Activated T-cell treated with anti-CD3 and anti-CD28 coated beads, Interleukin-2, amount 50 U/mL, for 1 hour (primary cell): ENCODE measurements around the gene C10orf105.

ENCODE experiments used
- DNase-seq: peaks from one replicate; pipeline ENCODE4 v3.0.0-alpha.2; 2020

C10orf105 gene

GRCh38 chr10:71715860-71716259 lies 3.7 kb downstream of the C10orf105 start:
- no peak for DNase-seq

- no peak for DNase-seq
Observed at GRCh38 chr10:71715026-71715425, 4.6 kb downstream of the C10orf105 start.

DNA sequence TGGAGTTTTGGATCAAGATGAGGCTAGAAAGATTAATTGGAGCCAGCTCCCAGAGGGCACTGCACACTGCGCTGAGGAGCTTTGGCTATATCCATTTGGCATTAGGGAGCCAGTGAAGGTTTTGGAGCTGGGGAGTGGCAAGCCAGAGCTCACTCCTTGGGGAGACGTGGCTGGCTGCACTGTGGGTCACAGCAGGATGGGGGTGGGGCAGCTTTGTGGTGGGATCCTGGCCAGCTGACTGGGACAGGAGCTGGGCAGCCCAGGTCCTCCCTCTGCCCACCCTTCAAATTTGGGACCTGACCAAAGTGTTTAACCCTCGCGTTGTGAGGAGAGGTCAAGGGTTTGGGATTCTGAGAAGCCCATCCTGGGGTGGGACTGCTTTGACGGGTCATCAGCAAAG lies 5.0 kb downstream of the C10orf105 start:
- no peak for DNase-seq

DNA sequence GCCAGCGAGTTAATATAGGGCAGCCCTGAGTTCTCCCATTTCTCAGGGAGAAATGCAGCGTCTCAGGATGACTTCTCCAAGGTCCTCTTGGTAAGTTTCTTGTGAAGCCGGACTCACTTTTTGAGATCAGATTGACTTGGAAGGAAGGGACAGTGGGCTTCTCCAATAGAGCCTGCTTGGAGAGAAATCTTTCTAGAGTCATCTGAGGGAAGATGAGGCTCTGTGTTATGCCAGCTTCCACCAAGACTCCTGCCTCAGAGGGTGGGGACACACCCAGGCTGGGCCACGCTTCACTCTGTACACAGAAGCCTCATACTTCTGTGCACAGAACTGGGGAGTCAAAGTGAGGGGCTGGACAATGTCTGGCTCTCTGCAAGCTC lies 5.6 kb downstream of the C10orf105 start:
- no peak for DNase-seq

GRCh38 chr10:71713135-71714030 lies 6.2 kb downstream of the C10orf105 start:
- DNase-seq, result peak; percentile 48

DNA sequence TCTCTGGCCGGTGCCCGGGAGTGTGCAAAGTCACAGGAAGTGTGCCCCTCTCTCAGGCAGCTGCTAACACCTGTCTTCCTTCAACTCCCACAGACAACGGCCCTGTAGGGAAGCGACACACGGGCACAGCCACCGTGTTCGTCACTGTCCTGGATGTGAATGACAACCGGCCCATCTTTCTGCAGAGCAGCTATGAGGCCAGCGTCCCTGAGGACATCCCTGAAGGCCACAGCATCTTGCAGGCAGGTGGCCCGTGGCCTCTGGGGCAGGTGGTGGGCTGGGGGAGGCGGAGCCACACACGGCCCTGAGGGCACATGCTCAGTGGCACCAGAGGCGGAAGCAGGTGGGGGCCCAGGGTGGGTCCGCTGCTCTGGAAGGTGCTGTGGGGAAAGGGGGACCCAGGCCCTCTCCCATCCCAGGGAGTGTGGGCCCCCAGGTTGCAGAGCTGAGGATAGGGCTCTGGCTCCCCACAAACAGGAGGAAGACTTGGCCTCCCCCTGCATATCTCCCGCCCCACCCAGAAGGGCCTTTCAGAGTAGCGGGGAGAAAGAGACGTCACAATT lies 6.9 kb downstream of the C10orf105 start:
- no peak for DNase-seq

DNA sequence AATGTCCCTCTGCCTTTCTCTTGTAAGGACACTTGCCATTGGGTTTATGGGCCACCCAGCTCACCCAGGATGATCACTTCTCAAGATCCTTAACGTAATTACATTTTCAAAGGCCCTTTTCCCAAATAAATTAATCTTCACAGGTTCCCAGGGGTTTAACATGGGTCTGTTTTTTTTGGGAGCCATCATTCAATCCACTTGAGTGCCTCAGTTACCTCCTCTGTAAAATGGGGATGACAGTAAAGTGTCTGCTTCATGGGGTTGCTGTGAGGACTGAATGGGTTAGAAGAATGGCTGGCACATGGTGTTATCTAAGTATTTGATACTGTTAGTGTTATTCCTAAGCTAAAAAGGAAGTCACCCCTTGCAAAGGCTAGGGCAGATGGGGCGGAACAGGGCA lies 7.4 kb downstream of the C10orf105 start:
- no peak for DNase-seq

- no peak for DNase-seq
Observed at GRCh38 chr10:71711052-71711623, 8.4 kb downstream of the C10orf105 start.

- no peak for DNase-seq
Observed at GRCh38 chr10:71710519-71710918, 9.1 kb downstream of the C10orf105 start.

DNA sequence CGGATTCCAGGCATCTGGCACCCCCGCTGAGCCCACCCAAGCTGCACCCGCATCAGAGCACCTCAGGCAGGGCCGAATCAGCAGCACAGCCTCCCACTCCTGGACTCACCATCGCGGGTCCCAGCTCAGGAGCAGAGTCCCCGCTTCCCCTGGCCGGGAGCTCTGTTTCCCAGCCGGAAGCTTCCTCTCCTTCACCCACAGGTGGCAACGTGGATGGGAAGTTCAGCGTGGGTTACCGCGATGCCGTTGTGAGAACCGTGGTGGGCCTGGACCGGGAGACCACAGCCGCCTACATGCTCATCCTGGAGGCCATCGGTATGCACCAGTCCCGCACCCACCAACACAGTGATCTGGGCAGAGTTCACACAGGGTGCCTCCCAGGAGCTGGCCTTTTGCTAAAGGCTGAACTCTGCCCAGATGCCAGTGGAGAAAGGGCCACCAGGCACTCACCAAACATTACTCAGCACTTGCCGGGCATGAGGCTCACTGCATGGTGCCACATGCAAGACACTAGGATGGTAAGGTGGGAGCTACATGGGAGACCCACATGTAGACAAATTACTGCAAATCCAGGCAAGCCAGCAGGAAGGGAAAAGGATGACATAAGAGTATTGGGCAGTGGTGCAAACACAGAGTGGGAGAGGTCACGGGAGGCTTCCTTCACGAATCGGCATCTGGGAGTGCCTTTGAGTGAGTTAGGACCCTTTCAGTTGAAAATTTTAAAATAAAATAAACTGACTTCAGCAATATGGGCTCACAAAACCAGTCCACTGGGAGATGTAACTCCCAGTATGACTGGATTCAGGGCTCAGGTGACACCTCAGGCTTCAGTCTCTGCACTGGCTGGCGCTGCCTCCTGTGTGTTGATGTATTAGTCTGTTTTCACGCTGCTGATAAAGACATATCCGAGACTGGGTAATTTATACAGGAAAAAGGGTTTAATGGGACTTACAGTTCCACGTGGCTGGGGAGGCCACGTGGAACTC lies 10.4 kb downstream of the C10orf105 start:
- DNase-seq, result no peak

- DNase-seq, result peak; percentile 77
Observed at GRCh38 chr10:71708301-71708703, 11.3 kb downstream of the C10orf105 start.

GRCh38 chr10:71707240-71707789 lies 12.3 kb downstream of the C10orf105 start:
- no peak for DNase-seq

- DNase-seq, result no peak
Observed at GRCh38 chr10:71706216-71707121, 13.1 kb downstream of the C10orf105 start.

DNA sequence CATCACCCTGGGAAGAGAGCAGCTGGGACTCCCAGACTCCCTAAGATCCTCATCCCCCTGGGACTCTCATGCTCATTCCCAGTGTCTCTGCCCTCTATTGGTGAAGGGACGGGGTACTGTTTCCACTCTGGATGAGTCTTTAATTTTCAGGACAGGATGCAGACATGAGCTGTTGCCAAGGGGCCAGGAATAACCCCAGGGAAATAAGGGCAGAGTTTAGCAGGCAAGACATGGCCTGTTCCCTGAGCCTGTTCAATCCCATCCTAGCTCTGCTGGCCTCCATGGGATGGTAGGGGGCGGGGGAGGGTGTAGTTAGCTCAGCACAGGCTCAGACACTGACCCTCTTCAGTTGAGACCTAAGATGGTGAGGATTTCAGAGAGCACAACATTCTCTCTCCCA lies 14.0 kb downstream of the C10orf105 start:
- no peak for DNase-seq

DNA sequence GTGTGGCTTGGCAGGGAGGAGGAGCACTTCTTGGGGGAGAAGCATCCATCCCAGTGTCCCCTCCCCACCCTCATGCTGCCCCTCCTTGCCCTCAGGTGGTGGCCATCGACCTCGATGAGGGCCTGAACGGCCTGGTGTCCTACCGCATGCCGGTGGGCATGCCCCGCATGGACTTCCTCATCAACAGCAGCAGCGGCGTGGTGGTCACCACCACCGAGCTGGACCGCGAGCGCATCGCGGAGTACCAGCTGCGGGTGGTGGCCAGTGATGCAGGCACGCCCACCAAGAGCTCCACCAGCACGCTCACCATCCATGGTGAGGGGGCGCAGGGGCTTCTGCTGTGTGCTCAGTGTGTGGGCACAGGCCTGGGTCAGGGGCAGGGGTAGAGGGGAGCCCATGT lies 14.8 kb downstream of the C10orf105 start:
- DNase-seq, result no peak

DNA sequence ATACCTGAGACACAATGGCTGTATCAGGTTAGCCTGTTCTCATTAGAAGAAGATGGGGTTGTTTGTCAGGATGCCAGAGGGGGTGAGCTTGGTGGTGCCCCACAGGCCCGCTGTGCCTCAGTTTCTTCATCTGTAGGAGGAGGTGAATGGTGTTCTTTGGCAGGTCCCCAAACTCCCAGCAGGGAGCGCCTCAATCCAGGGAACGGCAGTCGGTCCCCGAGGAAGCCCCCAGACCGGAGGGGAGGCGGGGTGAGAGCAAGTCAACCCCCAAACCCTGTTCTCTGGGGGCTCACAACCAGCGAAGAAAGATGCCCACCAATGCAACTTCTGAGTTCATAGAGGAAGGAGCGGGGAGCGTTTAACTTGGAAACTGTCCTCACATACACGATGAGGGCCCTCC lies 16.0 kb downstream of the C10orf105 start:
- no peak for DNase-seq

- no peak for DNase-seq
Observed at GRCh38 chr10:71701496-71702132, 18.0 kb downstream of the C10orf105 start.

DNA sequence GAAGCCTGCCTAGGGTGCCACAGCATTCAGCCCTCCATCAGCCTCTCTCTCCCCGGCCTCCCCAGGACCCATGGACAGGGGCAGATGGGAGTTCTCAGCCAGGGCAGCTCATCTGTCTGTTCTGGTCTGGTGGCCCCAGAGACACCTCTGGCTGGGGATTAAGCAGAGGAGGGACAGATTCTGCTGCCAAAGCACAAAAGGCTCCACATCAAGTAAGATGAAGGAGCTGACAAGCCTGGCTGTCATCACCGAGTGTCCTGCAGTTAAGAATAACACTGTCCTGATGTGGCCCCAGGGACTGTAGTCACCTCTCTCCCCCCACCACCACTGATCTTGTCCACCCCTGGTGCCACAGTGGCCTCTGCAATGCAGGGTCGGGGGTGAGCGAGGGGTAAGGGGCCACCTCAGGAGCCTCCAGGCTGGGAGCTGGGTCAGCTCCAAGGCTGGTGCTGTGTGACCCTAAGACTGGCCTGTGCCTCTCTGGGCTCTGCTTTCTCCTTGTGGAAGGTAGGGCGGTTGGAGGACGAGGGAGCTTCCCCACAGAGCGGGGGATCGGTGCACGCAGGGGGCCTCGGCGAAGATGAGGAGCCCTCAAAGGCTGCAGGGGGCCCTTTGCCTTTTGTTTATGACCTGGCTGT lies 18.7 kb downstream of the C10orf105 start:
- DNase-seq, result no peak

DNA sequence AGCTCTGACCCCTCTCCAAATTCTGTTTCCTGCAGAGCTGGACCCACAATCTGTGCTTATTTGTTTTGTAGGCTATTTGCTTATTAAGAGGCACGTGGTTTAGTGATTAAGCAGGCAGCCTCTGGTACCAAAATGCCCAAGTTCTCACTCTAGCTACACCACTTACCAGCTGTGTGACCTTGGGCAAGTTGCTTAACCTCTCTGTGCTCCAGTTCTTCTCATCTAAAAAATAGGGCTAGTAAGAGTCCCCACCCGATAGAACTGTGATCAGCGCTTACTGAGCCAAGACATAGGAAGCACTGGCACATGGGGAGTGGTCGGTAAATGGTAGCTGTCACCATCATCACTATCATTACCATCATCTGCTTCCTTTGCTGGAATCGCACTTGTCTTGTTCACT lies 20.8 kb downstream of the C10orf105 start:
- DNase-seq, result no peak

DNA sequence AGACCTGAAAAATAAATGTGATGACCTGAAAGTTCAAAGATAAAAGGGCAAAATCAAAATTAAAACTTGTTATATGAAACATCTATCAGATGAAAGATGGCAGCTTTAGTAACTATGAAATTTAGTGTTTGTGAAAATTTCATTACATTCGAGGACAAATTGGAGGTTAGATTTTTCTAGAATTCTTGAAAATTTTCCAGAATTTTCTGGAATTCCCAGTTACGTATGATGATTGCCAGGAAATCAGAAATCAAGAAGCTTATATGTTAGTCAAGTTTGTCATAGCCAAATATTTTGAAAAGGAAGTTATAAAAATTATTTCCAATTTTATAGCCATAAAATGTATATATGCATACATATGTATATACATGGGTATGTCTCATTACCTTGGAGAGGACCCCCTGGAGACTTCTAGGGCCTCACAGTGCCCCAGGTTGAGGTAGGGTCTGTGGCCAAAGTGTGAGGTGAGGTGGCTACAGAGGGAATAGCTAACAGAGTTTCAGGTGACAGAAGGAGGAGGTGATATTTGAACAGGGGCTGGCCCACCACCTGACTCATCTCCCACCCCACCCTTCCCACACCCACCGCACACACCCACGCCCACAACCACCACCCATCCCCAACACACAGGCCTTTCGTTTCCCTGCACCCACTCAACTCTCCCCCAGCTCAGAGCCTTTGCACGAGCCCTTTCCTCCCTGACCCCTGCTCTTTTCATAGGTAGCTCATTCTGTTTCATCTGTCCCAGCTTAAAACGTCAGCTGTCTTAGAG lies 21.5 kb downstream of the C10orf105 start:
- DNase-seq, result no peak
